Measurements from ENCODE around the gene MRTO4. TPM values are rescaled to one million over a fixed set of nuclear protein-coding genes. Genes with fewer than 3 reads are reported as not detected.
A peak's percentile ranks its signal among the peaks of the same experiment; 100 is the strongest.

Gene MRTO4
- total RNA-seq (10 to 100 TPM in 7 of 10 donors, 1 to 10 TPM in 3; 8.4 to 21.0 (median 12.0) TPM), polyA plus RNA-seq (10 to 100 TPM; 25.8 to 52.2 TPM)
- long read RNA-seq, donor 1, transcript MRTO4-201 (8 exons, 2,315 nt): major isoform, 5 of 7 reads
- long read RNA-seq, donor 1, partial matches to known transcripts: 1 of 7 reads
- long read RNA-seq, donor 1, other reads (novel, unspliced or antisense): 1 of 7 reads
- long read RNA-seq, donor 2, transcript MRTO4-201 (8 exons, 2,315 nt): major isoform, 10 of 14 reads
- long read RNA-seq, donor 2, partial matches to known transcripts: 0 of 14 reads
- long read RNA-seq, donor 2, other reads (novel, unspliced or antisense): 4 of 14 reads
- long read RNA-seq, donor 3, transcript MRTO4-201 (8 exons, 2,315 nt): major isoform, 9 of 15 reads
- long read RNA-seq, donor 3, partial matches to known transcripts: 1 of 15 reads
- long read RNA-seq, donor 3, other reads (novel, unspliced or antisense): 5 of 15 reads

DNA sequence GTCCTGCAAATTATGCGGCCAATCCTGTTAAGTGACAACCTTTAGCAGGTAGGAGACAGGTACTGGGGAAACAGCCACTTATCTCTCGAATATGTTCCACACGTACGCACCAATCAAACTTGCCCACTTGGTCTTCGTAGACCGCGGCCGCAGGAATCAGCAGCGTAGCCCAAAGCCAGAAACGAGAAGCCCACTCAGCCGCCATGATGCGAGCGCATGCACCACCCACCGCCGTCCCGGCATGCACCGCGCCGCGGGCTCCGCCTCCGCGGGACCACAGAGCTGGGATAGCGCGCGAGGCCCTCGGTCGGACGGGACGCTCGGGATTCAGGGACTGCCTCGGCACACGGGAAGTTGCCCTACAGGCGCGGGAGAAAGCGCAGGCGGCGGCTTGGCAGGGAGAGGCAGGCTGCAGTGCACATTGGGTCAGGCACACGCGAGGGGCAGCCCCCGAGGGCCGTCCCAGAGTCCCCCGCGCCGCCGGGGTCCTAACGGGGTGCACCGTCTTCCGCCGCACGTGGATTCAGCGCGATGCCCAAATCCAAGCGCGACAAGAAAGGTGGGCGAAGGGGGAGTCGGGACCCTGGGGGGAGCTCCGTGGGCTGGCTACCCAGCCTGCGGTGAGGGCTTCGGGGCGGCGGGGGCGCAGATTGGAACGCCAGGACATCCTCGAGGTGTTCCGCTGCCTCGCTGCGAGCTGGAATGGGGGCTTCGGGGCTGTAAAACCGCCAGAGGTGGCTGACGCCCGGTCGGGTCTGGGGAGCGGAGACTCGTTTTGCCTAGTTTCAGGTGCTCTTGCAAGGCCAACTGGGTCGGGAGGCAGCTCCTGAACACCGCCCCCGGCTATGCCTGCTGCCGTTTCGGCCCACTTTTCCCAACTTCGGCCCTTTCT lies at the start of gene MRTO4, which contains the start of gene EMC1:
MRTO4 (plus strand) TSS at position 501 of the 892 bp plus-strand sequence; CDS start at position 532, 31 bp downstream.
EMC1 (minus strand) TSS at position 220 of the 892 bp plus-strand sequence; CDS start at position 205, 15 bp downstream.
- intact Hi-C loops (cut with DNase I): loop anchor here in 5 of 10 donors (10.0 kb wide), 1 partner anchor 403 kb away; no protein-coding TSS in a partner anchor
- 0% methylated on average over 81 of the region's 81 CpGs for WGBS, 2 donors
- DNase-seq: peak; percentile 88 to 89
- H3K27ac ChIP-seq: peak within 1 kb of the TSS; percentile 87 to 99 (median 97)
- peaks cover 0 to 21% (median under 1%) of the 10 kb centered on the region in 9 donors for H3K36me3 ChIP-seq
- TF ChIP-seq, protein P1, sequence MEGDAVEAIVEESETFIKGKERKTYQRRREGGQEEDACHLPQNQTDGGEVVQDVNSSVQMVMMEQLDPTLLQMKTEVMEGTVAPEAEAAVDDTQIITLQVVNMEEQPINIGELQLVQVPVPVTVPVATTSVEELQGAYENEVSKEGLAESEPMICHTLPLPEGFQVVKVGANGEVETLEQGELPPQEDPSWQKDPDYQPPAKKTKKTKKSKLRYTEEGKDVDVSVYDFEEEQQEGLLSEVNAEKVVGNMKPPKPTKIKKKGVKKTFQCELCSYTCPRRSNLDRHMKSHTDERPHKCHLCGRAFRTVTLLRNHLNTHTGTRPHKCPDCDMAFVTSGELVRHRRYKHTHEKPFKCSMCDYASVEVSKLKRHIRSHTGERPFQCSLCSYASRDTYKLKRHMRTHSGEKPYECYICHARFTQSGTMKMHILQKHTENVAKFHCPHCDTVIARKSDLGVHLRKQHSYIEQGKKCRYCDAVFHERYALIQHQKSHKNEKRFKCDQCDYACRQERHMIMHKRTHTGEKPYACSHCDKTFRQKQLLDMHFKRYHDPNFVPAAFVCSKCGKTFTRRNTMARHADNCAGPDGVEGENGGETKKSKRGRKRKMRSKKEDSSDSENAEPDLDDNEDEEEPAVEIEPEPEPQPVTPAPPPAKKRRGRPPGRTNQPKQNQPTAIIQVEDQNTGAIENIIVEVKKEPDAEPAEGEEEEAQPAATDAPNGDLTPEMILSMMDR (IDR thresholded peaks at IDR 0.05): no peak
- H3K4me3 ChIP-seq: peak within 1 kb of the TSS; percentile 71 to 91 (median 84)
- peak; percentile 97 to 98 (median 97) for ATAC-seq
- no peaks in the 10 kb centered on the region for H3K27me3 ChIP-seq
- peaks cover 9 to 42% (median 32%) of the 10 kb centered on the region in 9 donors for H3K4me1 ChIP-seq
- no peaks in the 10 kb centered on the region for H3K9me3 ChIP-seq

DNA sequence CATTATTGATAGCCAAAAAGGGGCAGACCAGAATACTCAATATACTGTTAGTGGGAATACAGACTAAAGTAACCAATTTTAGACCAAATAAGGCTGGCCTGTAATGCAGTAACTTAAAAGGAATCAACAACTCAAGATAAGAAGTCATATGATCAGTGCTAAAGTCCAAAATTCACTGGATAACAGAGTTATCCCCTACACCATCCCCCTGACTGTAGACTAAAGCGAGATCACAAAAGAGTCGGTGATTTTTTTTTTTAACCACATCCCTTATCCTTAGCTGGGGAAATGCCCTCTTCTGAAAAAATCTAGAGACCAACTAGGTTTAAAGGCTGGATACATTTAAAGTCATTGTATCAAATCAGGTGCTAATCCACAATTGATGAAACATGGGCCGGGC lies 49.2 kb upstream of the MRTO4 start:
- no peak for ATAC-seq

DNA sequence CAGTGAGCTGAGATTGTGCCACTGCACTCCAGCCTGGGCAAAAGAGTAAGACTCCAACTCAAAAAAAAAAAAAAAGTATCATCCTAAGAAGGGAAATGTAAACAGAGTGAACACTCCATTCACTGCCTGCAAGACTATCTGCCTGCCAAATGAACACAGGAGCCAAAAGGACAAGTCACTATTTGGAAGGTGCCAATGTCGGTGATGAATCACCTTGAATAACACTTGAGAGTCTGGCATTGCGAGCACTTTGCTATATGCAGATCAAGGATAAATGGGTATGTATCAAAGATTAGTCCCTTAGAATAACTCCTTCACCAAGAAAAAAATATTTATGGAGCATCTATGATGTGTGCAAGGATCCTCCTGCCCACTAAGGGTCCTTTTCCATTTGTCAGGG lies 48.2 kb upstream of the MRTO4 start:
- TF ChIP-seq, protein P1 (IDR thresholded peaks at IDR 0.05): no peak
- peaks cover 0 to 42% (median 13%) of the 10 kb centered on the region in 9 donors for H3K36me3 ChIP-seq
- intact Hi-C loops (cut with DNase I): no loop called here
- ATAC-seq: peak in 6 of 8 donors; percentile 44 to 92 (median 68)
- DNase-seq: peak in 1 of 2 donors; percentile 14
- H3K27ac ChIP-seq: peak overlapping the region in 2 of 10 donors; percentile 9 to 14
- H3K4me3 ChIP-seq: no peak overlapping the region
- no peaks in the 10 kb centered on the region for H3K9me3 ChIP-seq
- peaks cover 12 to 100% (median 84%) of the 10 kb centered on the region in 9 donors for H3K4me1 ChIP-seq
- H3K27me3 ChIP-seq: no peaks in the 10 kb centered on the region
- 40 to 56% methylated on average over 2 of the region's 2 CpGs for WGBS, 2 donors

More for the DNA sequence above, 49.2 kb upstream of the MRTO4 start:
- H3K9me3 ChIP-seq: no peaks in the 10 kb centered on the region
- no peaks in the 10 kb centered on the region for H3K27me3 ChIP-seq
- intact Hi-C loops (cut with DNase I): no loop called here
- H3K27ac ChIP-seq: peak overlapping the region in 2 of 10 donors; percentile 3 to 15
- peaks cover 6 to 100% (median 81%) of the 10 kb centered on the region in 9 donors for H3K4me1 ChIP-seq
- TF ChIP-seq, protein P1 (IDR thresholded peaks at IDR 0.05): no peak
- DNase-seq: no peak
- WGBS, 2 donors: 76 to 78% methylated on average over 3 of the region's 3 CpGs
- no peak overlapping the region for H3K4me3 ChIP-seq
- H3K36me3 ChIP-seq: peaks cover 0 to 52% (median 22%) of the 10 kb centered on the region in 9 donors
